Stimulated activated CD4-positive, alpha-beta T cell treated with anti-CD3 and anti-CD28 coated beads, Interleukin-4, amount 100 ng/mL, for 1 hour (primary cell): Measurements from ENCODE around the gene ERC1.
"Not testable (repeated sequence)": the region's sequence is repeated elsewhere in the genome, so short reads cannot be mapped to it uniquely, and the experiment has no call there.

Source experiments
- DNase-seq: peaks from one replicate; pipeline ENCODE4 v3.0.0-alpha.2; 2020

ERC1 gene

GRCh38 chr12:1255125-1255524 is 264.1 kb downstream of the ERC1 start:
- not testable (repeated sequence) for DNase-seq

- not testable (repeated sequence) for DNase-seq
These were observed 264.8 kb downstream of the ERC1 start for GRCh38 chr12:1255854-1256253.

- no peak for DNase-seq
These were observed 265.3 kb downstream of the ERC1 start for GRCh38 chr12:1256285-1256684.

- no peak for DNase-seq
These were observed 266.0 kb downstream of the ERC1 start for GRCh38 chr12:1256991-1257390.

- no peak for DNase-seq
These were observed 271.0 kb downstream of the ERC1 start for GRCh38 chr12:1262011-1262410.

- no peak for DNase-seq
These were observed 276.2 kb downstream of the ERC1 start for GRCh38 chr12:1267243-1267642.

- no peak for DNase-seq
These were observed 281.1 kb downstream of the ERC1 start for GRCh38 chr12:1272142-1272541.

GRCh38 chr12:1273051-1273450 is 282.0 kb downstream of the ERC1 start:
- no peak for DNase-seq

GRCh38 chr12:1277905-1278304 is 286.9 kb downstream of the ERC1 start:
- no peak for DNase-seq

- DNase-seq = no peak
These were observed 288.0 kb downstream of the ERC1 start for GRCh38 chr12:1279050-1279449.

- no peak for DNase-seq
These were observed 289.0 kb downstream of the ERC1 start for GRCh38 chr12:1280059-1280458.

- DNase-seq = no peak
These were observed 290.8 kb downstream of the ERC1 start for GRCh38 chr12:1281683-1282366.

- no peak for DNase-seq
These were observed 291.8 kb downstream of the ERC1 start for GRCh38 chr12:1282670-1283315.

- DNase-seq = no peak
These were observed 292.3 kb downstream of the ERC1 start for GRCh38 chr12:1283316-1283715.

- DNase-seq = no peak
These were observed 293.6 kb downstream of the ERC1 start for GRCh38 chr12:1284611-1285010.

GRCh38 chr12:1287446-1287975 is 296.5 kb downstream of the ERC1 start:
- no peak for DNase-seq

- DNase-seq = no peak
These were observed 297.3 kb downstream of the ERC1 start for GRCh38 chr12:1288333-1288732.

- DNase-seq = no peak
These were observed 298.5 kb downstream of the ERC1 start for GRCh38 chr12:1289371-1290155.

- DNase-seq = no peak
These were observed 299.7 kb downstream of the ERC1 start for GRCh38 chr12:1290716-1291115.

GRCh38 chr12:1291601-1292332 is 300.7 kb downstream of the ERC1 start:
- no peak for DNase-seq

- DNase-seq = no peak
These were observed 302.9 kb downstream of the ERC1 start for GRCh38 chr12:1293901-1294300.

GRCh38 chr12:1297206-1297605 is 306.2 kb downstream of the ERC1 start:
- no peak for DNase-seq

- no peak for DNase-seq
These were observed 306.7 kb downstream of the ERC1 start for GRCh38 chr12:1297639-1298175.
